Transverse colon (tissue), 4 donors: ENCODE data around the gene PI3. TPM values are rescaled to one million over a fixed set of nuclear protein-coding genes. Genes with fewer than 3 reads are reported as not detected.

Source experiments
- DNase-seq: peaks from one replicate; pipeline ENCODE4 v3.0.0-alpha.2; 2019
- H3K27ac ChIP-seq, 4 donors: fragments of 200-600 bp; sonication (generic); 2 replicates each; pipeline ENCODE4 v1.5.1; 2016 to 2018; ENCODE audit warnings: inconsistent platforms in 4 of 4
- H3K27me3 ChIP-seq: fragments of 200-600 bp; sonication (generic); 2 replicates; pipeline ENCODE4 v1.5.1; 2017; ENCODE audit warnings: inconsistent platforms
- H3K36me3 ChIP-seq, 4 donors: fragments of 200-600 bp; sonication (generic); 2 replicates each; pipeline ENCODE4 v1.5.1; 2017 to 2019; ENCODE audit warnings: inconsistent platforms in 4 of 4
- H3K4me1 ChIP-seq, 4 donors: fragments of 200-600 bp; sonication (generic); 2 replicates each; pipeline ENCODE4 v1.5.1; 2017 to 2020; ENCODE audit warnings: inconsistent platforms in 4 of 4
- H3K4me3 ChIP-seq, 4 donors: fragments of 200-600 bp; sonication (generic); 1 replicate in 1 of 4; 2 replicates in 3 of 4; pipeline versions ENCODE4 v1.5.1 to v1.6.1; 2017 to 2019; ENCODE audit warnings: inconsistent platforms in 4 of 4
- H3K9me3 ChIP-seq, 2 donors: fragments of 200-600 bp; sonication (generic); 2 replicates each; pipeline ENCODE4 v1.5.1; 2017 to 2019; ENCODE audit warnings: inconsistent platforms in 2 of 2
- EP300 ChIP-seq: sonication (generic); formaldehyde crosslinking; IDR thresholded peaks from one replicate; pipeline ENCODE4 v1.6.1; 2017; ENCODE audit warnings: antibody characterized with exemption, low read depth
- POLR2A ChIP-seq: fragments of 450-650 bp; IDR thresholded peaks from one replicate; pipeline ENCODE4 v1.6.1; 2016; ENCODE audit warnings: antibody characterized with exemption, mild to moderate bottlenecking, moderate library complexity
- POLR2AphosphoS5 ChIP-seq, 3 donors: sonication (generic); formaldehyde crosslinking; IDR thresholded peaks; one replicate each; pipeline ENCODE4 v1.6.1; 2016; ENCODE audit warnings: antibody characterized with exemption in 3 of 3
- WGBS, 2 donors: methylation state at CpG; one replicate each; pipeline ENCODE4 v1.1.5; 2018; ENCODE audit warnings: low coverage in 1 of 2; 5-methylcytosine and 5-hydroxymethylcytosine counted together
- in situ Hi-C, 4 donors: fragments of 200-750 bp; cut with MboI; loops; one replicate each; pipeline versions ENCODE4 v1.15.0 to v1.15.1; 2017; ENCODE audit warnings: low sequenced_read_pairs in 3 of 4, low pct_ligation_motif_present in 1 of 4, low pct_unique_long_range_greater_than_20kb in 1 of 4
- intact Hi-C: fragments of 100-400 bp; cut with DNase I; formaldehyde crosslinking; loops from one replicate; pipeline ENCODE4 v1.15.1; 2023; ENCODE audit warnings: low total_unique reads
- total RNA-seq, 4 donors: library from RNA; depleted of rRNA; stranded (reverse); fragments of >200 nt; gene quantifications; one replicate each; pipeline ENCODE4 v1.1.0, GENCODE V29; 2016
- TF ChIP-seq, protein P1 (sequence below), 5 experiments: fragments of 200-600 bp in 3 of 5; fragments of 450-650 bp in 2 of 5; sonication (generic) in 3 of 5; IDR thresholded peaks; 1 replicate in 2 of 5; 2 replicates in 3 of 5; pipeline ENCODE4 v1.5.1; 2016 to 2017; ENCODE audit warnings: antibody characterized with exemption in 5 of 5, inconsistent platforms in 3 of 5, mild to moderate bottlenecking in 2 of 5, moderate library complexity in 1 of 5

The PI3 gene
- total RNA-seq, 4 donors from 2014 or later, result 197 to 285 (median 250) TPM; not detected in 1

DNA sequence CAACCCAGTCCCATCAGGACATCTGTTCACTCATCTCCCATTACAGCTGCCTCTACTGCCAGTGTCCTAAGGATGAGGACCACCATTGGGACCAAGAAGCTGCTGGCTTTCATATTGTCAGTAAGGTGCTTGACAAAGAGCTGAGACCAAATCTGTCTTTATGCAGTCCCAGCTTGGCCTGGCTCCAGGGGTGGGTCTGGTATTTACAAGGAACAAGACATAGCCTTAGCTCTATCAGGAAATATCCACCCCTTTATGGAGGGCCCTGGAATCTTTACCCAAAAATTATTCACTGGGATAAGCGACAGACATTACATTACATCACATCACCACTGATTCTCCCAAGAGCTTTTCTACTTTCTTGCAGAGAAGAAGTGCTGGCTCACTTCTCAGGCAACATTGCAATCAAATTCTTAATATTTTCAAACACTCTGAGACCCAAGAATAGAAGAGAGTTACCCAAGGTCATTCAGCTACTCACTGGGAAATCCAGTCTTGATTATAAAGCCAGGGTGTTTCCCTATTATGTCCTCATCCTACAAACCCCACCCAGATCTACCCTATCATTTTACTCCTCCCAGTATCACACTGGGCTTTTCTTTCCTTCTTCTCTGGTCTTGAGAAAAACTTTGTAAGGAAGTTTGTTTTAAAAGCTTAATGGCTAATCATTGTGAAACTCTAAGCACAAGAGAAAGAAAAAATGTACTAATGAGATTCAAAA, 11.5 kb upstream of the PI3 start:
- peaks cover 13 to 22% of the 10 kb centered on the region in 2 donors for H3K9me3 ChIP-seq
- H3K36me3 ChIP-seq, result no peaks in the 10 kb centered on the region
- WGBS, 2 donors, result 25 to 38% methylated on average over 1 of the region's 1 CpG
- intact Hi-C loops (no loop called here), in situ Hi-C loops (no loop called here)
- peak; percentile 83 for DNase-seq
- no peaks in the 10 kb centered on the region for H3K27me3 ChIP-seq
- H3K4me1 ChIP-seq, result peaks cover 0 to 27% (median 15%) of the 10 kb centered on the region in 4 donors
- peak overlapping the region; percentile 55 to 73 (median 62) for H3K27ac ChIP-seq
- no peak for TF ChIP-seq POLR2A
- TF ChIP-seq POLR2AphosphoS5 (IDR thresholded peaks at IDR 0.05), result no peak
- no peak for TF ChIP-seq EP300
- TF ChIP-seq, protein P1, sequence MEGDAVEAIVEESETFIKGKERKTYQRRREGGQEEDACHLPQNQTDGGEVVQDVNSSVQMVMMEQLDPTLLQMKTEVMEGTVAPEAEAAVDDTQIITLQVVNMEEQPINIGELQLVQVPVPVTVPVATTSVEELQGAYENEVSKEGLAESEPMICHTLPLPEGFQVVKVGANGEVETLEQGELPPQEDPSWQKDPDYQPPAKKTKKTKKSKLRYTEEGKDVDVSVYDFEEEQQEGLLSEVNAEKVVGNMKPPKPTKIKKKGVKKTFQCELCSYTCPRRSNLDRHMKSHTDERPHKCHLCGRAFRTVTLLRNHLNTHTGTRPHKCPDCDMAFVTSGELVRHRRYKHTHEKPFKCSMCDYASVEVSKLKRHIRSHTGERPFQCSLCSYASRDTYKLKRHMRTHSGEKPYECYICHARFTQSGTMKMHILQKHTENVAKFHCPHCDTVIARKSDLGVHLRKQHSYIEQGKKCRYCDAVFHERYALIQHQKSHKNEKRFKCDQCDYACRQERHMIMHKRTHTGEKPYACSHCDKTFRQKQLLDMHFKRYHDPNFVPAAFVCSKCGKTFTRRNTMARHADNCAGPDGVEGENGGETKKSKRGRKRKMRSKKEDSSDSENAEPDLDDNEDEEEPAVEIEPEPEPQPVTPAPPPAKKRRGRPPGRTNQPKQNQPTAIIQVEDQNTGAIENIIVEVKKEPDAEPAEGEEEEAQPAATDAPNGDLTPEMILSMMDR (IDR thresholded peaks at IDR 0.05), result no peak
- H3K4me3 ChIP-seq, result no peak overlapping the region

DNA sequence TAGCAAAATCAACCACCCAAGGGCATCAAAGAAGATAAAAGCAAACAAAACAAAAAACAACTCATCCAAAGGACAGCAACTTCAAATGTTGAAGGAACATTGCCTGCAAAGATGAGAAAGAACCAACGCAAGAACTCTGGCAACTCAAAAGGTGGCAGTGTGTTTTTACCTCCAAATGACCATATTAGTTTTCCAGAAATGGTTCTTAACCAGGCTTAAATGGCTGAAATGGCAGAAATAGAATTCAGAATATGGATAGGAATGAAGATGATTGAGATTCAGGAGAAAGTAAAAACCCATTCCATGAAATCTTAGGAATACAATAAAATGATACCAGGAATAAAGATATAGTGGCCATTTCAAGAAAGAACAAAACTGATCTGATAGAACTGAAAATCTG, 9.8 kb upstream of the PI3 start:
- Histone ChIP-seq H3K4me3 (no peak overlapping the region), H3K4me1 (peaks cover 0 to 18% (median 8%) of the 10 kb centered on the region in 4 donors), H3K9me3 (peaks cover 5 to 15% of the 10 kb centered on the region in 2 donors), H3K27ac (no peak overlapping the region), H3K36me3 (no peaks in the 10 kb centered on the region), H3K27me3 (no peaks in the 10 kb centered on the region)
- 95 to 100% methylated on average over 1 of the region's 1 CpG for WGBS, 2 donors
- DNase-seq, result no peak
- in situ Hi-C loops, result no loop called here
- intact Hi-C loops, result no loop called here
- TF ChIP-seq EP300, result no peak
- TF ChIP-seq, protein P1 (IDR thresholded peaks at IDR 0.05), result no peak
- TF ChIP-seq POLR2AphosphoS5 (IDR thresholded peaks at IDR 0.05), result no peak
- no peak for TF ChIP-seq POLR2A

DNA sequence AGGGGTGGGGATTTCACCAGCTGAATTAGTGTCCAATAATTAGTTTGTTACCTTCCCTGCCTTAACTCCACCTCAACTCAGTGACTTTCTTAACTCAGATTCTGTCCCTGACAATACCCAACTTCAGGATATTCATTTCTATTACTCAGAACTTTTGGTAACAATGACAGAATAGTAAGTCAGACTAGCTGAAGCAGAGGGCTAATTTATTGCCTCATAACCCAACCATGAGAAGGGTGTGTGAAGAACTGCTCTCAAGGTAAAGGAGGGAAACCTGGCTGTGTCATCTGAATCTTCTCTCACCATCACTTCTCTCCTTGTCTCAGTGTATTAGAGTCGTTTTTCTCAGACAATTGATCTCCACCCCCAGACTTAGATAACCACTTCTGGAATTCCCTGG, 1.2 kb upstream of the PI3 start:
- intact Hi-C loops (no loop called here), in situ Hi-C loops (no loop called here)
- no peak for DNase-seq
- Histone ChIP-seq H3K4me3 (no peak overlapping the region), H3K27me3 (no peaks in the 10 kb centered on the region), H3K27ac (no peak overlapping the region), H3K36me3 (no peaks in the 10 kb centered on the region), H3K4me1 (peaks cover 3 to 21% (median 16%) of the 10 kb centered on the region in 4 donors), H3K9me3 (no peaks in the 10 kb centered on the region)
- WGBS, 2 donors, result 26 to 40% methylated on average over 1 of the region's 1 CpG
- TF ChIP-seq EP300 (no peak), POLR2A (no peak), POLR2AphosphoS5 (IDR thresholded peaks at IDR 0.05) (no peak)
- TF ChIP-seq, protein P1 (IDR thresholded peaks at IDR 0.05), result no peak

DNA sequence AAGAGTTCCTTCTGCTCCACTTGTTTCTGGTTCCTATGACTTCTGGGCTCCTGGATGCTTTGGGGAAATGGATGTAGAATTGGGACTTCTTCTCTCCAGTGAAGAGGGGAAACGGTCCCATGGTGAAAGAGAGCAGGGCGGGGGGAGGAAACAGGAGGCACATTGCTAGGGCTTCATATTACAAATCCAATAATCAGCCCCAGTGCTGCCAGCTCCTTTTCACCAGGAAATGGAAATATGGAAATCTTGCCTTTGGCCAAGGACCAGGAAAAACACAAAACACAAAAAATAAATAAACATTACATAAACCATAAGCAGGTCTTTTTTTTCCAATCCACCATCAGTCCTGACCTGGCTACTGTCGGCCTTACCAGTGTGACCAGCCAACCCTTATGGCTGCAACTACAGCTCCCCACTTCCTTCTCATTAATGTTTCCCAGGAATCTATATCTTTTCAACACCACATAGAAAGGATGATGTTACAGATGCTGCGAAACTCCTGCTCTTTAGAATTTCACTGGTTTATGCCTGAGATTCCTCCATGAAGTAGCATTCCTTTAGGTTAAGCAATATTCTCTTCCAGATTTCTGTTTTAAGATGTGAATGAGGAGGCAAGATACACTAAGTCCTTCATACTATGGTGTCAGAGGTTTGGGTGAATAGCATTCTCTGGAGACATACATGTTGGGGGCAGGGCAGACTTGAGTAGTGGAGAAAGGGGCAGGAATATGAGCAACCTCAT, 2.0 kb downstream of the PI3 start:
- DNase-seq, result no peak
- no peaks in the 10 kb centered on the region for H3K27me3 ChIP-seq
- intact Hi-C loops, result no loop called here
- TF ChIP-seq POLR2A, result no peak
- no peak for TF ChIP-seq EP300
- TF ChIP-seq, protein P1 (IDR thresholded peaks at IDR 0.05), result no peak
- TF ChIP-seq POLR2AphosphoS5 (IDR thresholded peaks at IDR 0.05), result no peak
- no peaks in the 10 kb centered on the region for H3K9me3 ChIP-seq
- H3K36me3 ChIP-seq, result no peaks in the 10 kb centered on the region
- no peak overlapping the region for H3K27ac ChIP-seq
- peaks cover 3 to 18% (median 14%) of the 10 kb centered on the region in 4 donors for H3K4me1 ChIP-seq
- 81 to 89% methylated on average over 3 to 4 of the region's 4 CpGs for WGBS, 2 donors
- H3K4me3 ChIP-seq, result no peak overlapping the region
- in situ Hi-C loops, result no loop called here
